GM13976 (cell line): ENCODE measurements around the gene PTPN5.
A peak's percentile ranks its signal among the peaks of the same experiment; 100 is the strongest.

Experiments used
- DNase-seq: peaks from one replicate; pipeline ENCODE4 v3.0.0; 2012; ENCODE audit warnings: low spot score
- in situ Hi-C: fragments of 300-500 bp; cut with MboI; formaldehyde crosslinking; loops from one replicate; pipeline ENCODE4 v1.12.0; 2022; ENCODE audit warnings: low sequenced_read_pairs, mixed read lengths, inconsistent platforms; ENCODE audit not compliant: unreplicated experiment
- TF ChIP-seq, protein P1 (sequence below): IDR thresholded peaks from 2 replicates; pipeline ENCODE4 v1.5.1; 2012; ENCODE audit warnings: borderline replicate concordance, mild to moderate bottlenecking; ENCODE audit not compliant: insufficient read depth; ENCODE audit errors: extremely low read depth, missing control alignments, control extremely low read depth

Gene PTPN5

GRCh38 chr11:18710545-18710944, 81.1 kb downstream of the PTPN5 start:
- in situ Hi-C loops = no loop called here
- TF ChIP-seq, protein P1, sequence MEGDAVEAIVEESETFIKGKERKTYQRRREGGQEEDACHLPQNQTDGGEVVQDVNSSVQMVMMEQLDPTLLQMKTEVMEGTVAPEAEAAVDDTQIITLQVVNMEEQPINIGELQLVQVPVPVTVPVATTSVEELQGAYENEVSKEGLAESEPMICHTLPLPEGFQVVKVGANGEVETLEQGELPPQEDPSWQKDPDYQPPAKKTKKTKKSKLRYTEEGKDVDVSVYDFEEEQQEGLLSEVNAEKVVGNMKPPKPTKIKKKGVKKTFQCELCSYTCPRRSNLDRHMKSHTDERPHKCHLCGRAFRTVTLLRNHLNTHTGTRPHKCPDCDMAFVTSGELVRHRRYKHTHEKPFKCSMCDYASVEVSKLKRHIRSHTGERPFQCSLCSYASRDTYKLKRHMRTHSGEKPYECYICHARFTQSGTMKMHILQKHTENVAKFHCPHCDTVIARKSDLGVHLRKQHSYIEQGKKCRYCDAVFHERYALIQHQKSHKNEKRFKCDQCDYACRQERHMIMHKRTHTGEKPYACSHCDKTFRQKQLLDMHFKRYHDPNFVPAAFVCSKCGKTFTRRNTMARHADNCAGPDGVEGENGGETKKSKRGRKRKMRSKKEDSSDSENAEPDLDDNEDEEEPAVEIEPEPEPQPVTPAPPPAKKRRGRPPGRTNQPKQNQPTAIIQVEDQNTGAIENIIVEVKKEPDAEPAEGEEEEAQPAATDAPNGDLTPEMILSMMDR = no peak
- DNase-seq = no peak

DNA sequence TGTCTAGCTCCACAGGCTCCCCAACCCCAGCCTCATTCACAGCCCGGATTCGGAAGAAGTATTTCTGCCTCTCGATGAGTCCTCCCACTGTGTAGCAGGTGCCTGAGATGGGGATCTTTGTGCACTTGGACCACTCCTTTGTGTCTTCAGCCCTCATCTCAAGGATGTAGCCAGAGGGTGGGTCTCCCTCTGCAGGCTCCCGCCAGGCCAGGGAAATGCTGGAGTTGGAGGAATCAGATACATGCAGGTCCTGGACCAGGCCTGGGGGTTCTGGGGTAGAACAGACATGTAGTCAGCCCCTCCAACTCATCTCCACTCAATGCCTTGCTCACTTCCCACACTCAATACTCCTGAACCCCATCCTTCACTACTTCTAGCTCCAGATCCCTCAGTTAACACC, 82.2 kb downstream of the PTPN5 start:
- in situ Hi-C loops = no loop called here
- TF ChIP-seq, protein P1 = no peak
- DNase-seq = no peak

DNA sequence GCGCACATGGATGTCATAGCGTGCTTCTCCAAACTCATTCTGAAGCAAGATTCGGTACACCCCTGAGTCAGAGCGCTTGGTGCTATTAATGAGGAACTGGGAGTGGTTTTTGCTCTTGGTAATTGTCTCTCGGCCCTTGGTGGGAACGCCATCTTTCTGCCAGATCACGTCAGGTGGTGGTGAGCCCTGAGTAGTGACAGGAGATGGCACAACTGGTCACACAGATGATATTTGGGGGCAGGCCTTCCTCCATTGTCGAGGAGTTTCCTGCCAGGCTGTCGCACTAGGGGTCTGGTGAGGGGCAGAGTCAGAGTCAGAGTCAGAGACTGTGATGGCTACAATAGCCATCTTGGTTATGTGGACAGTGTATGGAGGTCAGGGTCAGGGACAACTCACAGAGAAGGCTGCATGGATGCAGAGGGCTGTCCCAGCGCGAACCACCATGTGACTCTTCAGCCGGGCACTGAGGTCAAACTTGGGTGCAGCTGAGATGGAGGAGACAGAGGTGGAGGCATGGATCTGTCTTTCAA, 83.7 kb downstream of the PTPN5 start:
- TF ChIP-seq, protein P1 = no peak
- in situ Hi-C loops = no loop called here
- no peak for DNase-seq

GRCh38 chr11:18706330-18707243, 85.0 kb downstream of the PTPN5 start:
- in situ Hi-C loops = no loop called here
- DNase-seq = peak; percentile 60
- TF ChIP-seq, protein P1 = no peak

- DNase-seq = no peak
- TF ChIP-seq, protein P1 = no peak
- in situ Hi-C loops = no loop called here
These were observed 85.8 kb downstream of the PTPN5 start for GRCh38 chr11:18705651-18706281.

DNA sequence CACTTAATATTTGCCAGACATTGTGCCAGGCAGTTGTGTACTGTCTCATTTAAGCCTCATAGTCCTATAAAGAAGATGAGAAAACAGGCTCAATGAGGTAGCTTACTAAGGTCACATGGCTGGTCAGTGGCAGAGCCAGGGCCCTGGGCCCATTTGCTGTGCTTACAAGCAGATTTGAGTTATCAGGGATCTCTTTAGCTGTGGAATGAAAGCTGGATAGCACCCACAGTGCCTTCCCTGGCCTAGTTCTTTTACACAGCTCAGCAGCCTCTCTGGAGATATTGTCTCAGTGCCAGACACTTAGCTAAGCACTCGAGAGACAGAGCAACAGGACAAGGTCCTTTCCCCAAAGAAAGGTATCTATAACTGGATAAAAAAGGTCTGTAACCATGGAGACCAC, 86.9 kb downstream of the PTPN5 start:
- TF ChIP-seq, protein P1 = no peak
- no peak for DNase-seq
- in situ Hi-C loops = no loop called here
